Mesenchymal stem cell (in vitro differentiated cells and primary cell): ENCODE results near the gene PHLPP2.
A peak's percentile ranks its signal among the peaks of the same experiment; 100 is the strongest.

Experiments used
- DNase-seq: peaks from one replicate; pipeline ENCODE4 v3.0.0-alpha.2; 2013
- H2AFZ ChIP-seq: one replicate; pipeline ENCODE4 v1.6.1; 2013; ENCODE audit warnings: low read depth, mild to moderate bottlenecking, control low read depth, inconsistent platforms, low read length, moderate library complexity
- H2AK5ac ChIP-seq: 2 replicates; pipeline ENCODE4 v1.6.1; 2013; ENCODE audit warnings: low read length, moderate library complexity, mild to moderate bottlenecking, inconsistent platforms; ENCODE audit not compliant: severe bottlenecking
- H2BK120ac ChIP-seq: one replicate; pipeline ENCODE4 v1.6.1; 2013; ENCODE audit warnings: low read depth, mild to moderate bottlenecking, inconsistent platforms, low read length, moderate library complexity
- H2BK12ac ChIP-seq, 2 experiments: one replicate each; pipeline ENCODE4 v1.6.1; 2013; ENCODE audit warnings: inconsistent platforms in 2 of 2, low read length in 2 of 2, mild to moderate bottlenecking in 2 of 2, moderate library complexity in 2 of 2, control low read depth in 1 of 2
- H2BK15ac ChIP-seq: one replicate; pipeline ENCODE4 v1.6.1; 2013; ENCODE audit warnings: mild to moderate bottlenecking, low read depth, inconsistent platforms; ENCODE audit not compliant: poor library complexity, severe bottlenecking
- H2BK5ac ChIP-seq: 2 replicates; pipeline ENCODE4 v1.6.1; 2013; ENCODE audit warnings: low read depth, mild to moderate bottlenecking, low read length, control low read depth, inconsistent platforms; ENCODE audit not compliant: poor library complexity, severe bottlenecking
- H3K14ac ChIP-seq, 2 experiments: one replicate each; pipeline ENCODE4 v1.6.1; 2013; ENCODE audit warnings: inconsistent platforms in 2 of 2, low read length in 2 of 2, control low read depth in 1 of 2, mild to moderate bottlenecking in 1 of 2, moderate library complexity in 1 of 2
- H3K18ac ChIP-seq, 2 experiments: one replicate each; pipeline ENCODE4 v1.6.1; 2013; ENCODE audit warnings: inconsistent platforms in 2 of 2, low read length in 2 of 2, control low read depth in 1 of 2, low read depth in 1 of 2, mild to moderate bottlenecking in 1 of 2
- H3K23ac ChIP-seq, 2 experiments: one replicate each; pipeline ENCODE4 v1.6.1; 2013; ENCODE audit warnings: inconsistent platforms in 2 of 2, low read length in 2 of 2, mild to moderate bottlenecking in 2 of 2, moderate library complexity in 2 of 2, control low read depth in 1 of 2
- H3K27ac ChIP-seq: 2 replicates; pipeline ENCODE4 v1.5.1; 2013; ENCODE audit warnings: mild to moderate bottlenecking, moderate library complexity, low read length, control low read depth, inconsistent platforms; ENCODE audit not compliant: poor library complexity, severe bottlenecking
- H3K27me3 ChIP-seq, 2 experiments: 2 replicates each; pipeline versions ENCODE4 v1.6.1 to v1.7.0; 2013; ENCODE audit warnings: low read length in 2 of 2, mild to moderate bottlenecking in 2 of 2, moderate library complexity in 2 of 2, control low read depth in 1 of 2, inconsistent platforms in 1 of 2; ENCODE audit not compliant: control insufficient read depth in 1 of 2, insufficient read depth in 1 of 2
- H3K36me3 ChIP-seq, 2 experiments: 2 replicates each; pipeline versions ENCODE4 v1.6.1 to v1.7.0; 2013; ENCODE audit warnings: low read length in 2 of 2, control low read depth in 1 of 2, inconsistent platforms in 1 of 2, low read depth in 1 of 2, mild to moderate bottlenecking in 1 of 2; ENCODE audit not compliant: insufficient read depth in 2 of 2, control insufficient read depth in 1 of 2
- H3K4ac ChIP-seq, 2 experiments: one replicate each; pipeline ENCODE4 v1.6.1; 2013; ENCODE audit warnings: inconsistent platforms in 2 of 2, low read length in 2 of 2, mild to moderate bottlenecking in 2 of 2, moderate library complexity in 2 of 2, control low read depth in 1 of 2, low read depth in 1 of 2
- H3K4me1 ChIP-seq: 2 replicates; pipeline ENCODE4 v1.6.1; 2013; ENCODE audit warnings: low read depth, low read length, control low read depth; ENCODE audit not compliant: control insufficient read depth, insufficient read depth
- H3K4me2 ChIP-seq: 2 replicates; pipeline ENCODE4 v1.6.1; 2013; ENCODE audit warnings: low read length, mild to moderate bottlenecking, inconsistent platforms; ENCODE audit not compliant: poor library complexity, severe bottlenecking
- H3K4me3 ChIP-seq, 2 experiments: 2 replicates each; pipeline versions ENCODE4 v1.5.1 to v1.7.0; 2013; ENCODE audit warnings: low read length in 2 of 2, mild to moderate bottlenecking in 2 of 2, control low read depth in 1 of 2, low read depth in 1 of 2; ENCODE audit not compliant: insufficient read depth in 1 of 2
- H3K79me1 ChIP-seq: replicated peaks from 2 replicates; pipeline ENCODE4 v1.6.1; 2013; ENCODE audit warnings: mild to moderate bottlenecking, control low read depth, low read length, inconsistent platforms; ENCODE audit not compliant: poor library complexity, severe bottlenecking
- H3K9ac ChIP-seq: 2 replicates; pipeline ENCODE4 v1.7.0; 2013; ENCODE audit warnings: mild to moderate bottlenecking, low read length, moderate library complexity
- H3K9me3 ChIP-seq: 2 replicates; pipeline ENCODE4 v1.7.0; 2013; ENCODE audit warnings: mild to moderate bottlenecking, low read length; ENCODE audit not compliant: control insufficient read depth
- H4K8ac ChIP-seq: one replicate; pipeline ENCODE4 v1.6.1; 2013; ENCODE audit warnings: inconsistent platforms, mild to moderate bottlenecking, low read length, moderate library complexity
- H4K91ac ChIP-seq: one replicate; pipeline ENCODE4 v1.6.1; 2013; ENCODE audit warnings: mild to moderate bottlenecking, low read length, inconsistent platforms
- WGBS: methylation state at CpG from one replicate; pipeline ENCODE4 v1.1.7; 2013; ENCODE audit warnings: mixed read lengths; 5-methylcytosine and 5-hydroxymethylcytosine counted together

Gene PHLPP2

GRCh38 chr16:71627731-71628181 is 96.7 kb downstream of the PHLPP2 start:
- Histone ChIP-seq H3K9ac (no peak overlapping the region), H3K36me3 (no peaks in the 10 kb centered on the region), H2BK120ac (no peak overlapping the region), H3K23ac (no peak overlapping the region), H4K8ac (no peak overlapping the region), H3K4me1 (peaks cover 17% of the 10 kb centered on the region), H2BK15ac (no peak overlapping the region), H3K4ac (no peak overlapping the region), H4K91ac (no peak overlapping the region), H3K18ac (no peak overlapping the region), H2AK5ac (no peak overlapping the region), H3K9me3 (no peaks in the 10 kb centered on the region), H2BK12ac (no peak overlapping the region), H2AFZ (no peak overlapping the region), H3K4me2 (no peak overlapping the region), H3K27me3 (peaks cover 44 to 46% of the 10 kb centered on the region in 2 experiments), H3K4me3 (no peak overlapping the region), H2BK5ac (no peak overlapping the region), H3K79me1 (no peaks in the 10 kb centered on the region), H3K27ac (no peak overlapping the region), H3K14ac (no peak overlapping the region)
- no peak for DNase-seq
- 69% methylated on average over 7 of the region's 7 CpGs for WGBS

GRCh38 chr16:71626858-71627213 is 97.7 kb downstream of the PHLPP2 start:
- no peak overlapping the region for H2AK5ac ChIP-seq
- H3K9me3 ChIP-seq, result no peaks in the 10 kb centered on the region
- no peak overlapping the region for H2BK12ac ChIP-seq
- no peak overlapping the region for H2BK15ac ChIP-seq
- H3K27me3 ChIP-seq, result peaks cover 46 to 48% of the 10 kb centered on the region in 2 experiments
- no peak overlapping the region for H3K9ac ChIP-seq
- H2BK120ac ChIP-seq, result no peak overlapping the region
- H3K23ac ChIP-seq, result no peak overlapping the region
- H3K4me1 ChIP-seq, result peaks cover 17% of the 10 kb centered on the region
- no peak overlapping the region for H4K8ac ChIP-seq
- no peak for DNase-seq
- no peak overlapping the region for H3K4ac ChIP-seq
- H3K27ac ChIP-seq, result no peak overlapping the region
- no peak overlapping the region for H2AFZ ChIP-seq
- no peaks in the 10 kb centered on the region for H3K79me1 ChIP-seq
- H3K36me3 ChIP-seq, result no peaks in the 10 kb centered on the region
- no peak overlapping the region for H3K18ac ChIP-seq
- WGBS, result 24% methylated on average over 12 of the region's 13 CpGs
- no peak overlapping the region for H4K91ac ChIP-seq
- peak overlapping the region; percentile 80 for H3K4me2 ChIP-seq
- no peak overlapping the region for H2BK5ac ChIP-seq
- H3K14ac ChIP-seq, result no peak overlapping the region
- H3K4me3 ChIP-seq, result peak overlapping the region in 1 of 2 experiments; percentile 61

- Histone ChIP-seq H3K9ac (no peak within 1 kb of the TSS), H4K91ac (no peak within 1 kb of the TSS), H4K8ac (no peak within 1 kb of the TSS), H2BK120ac (no peak within 1 kb of the TSS), H3K27me3 (peaks cover 48 to 49% of the 10 kb centered on the region in 2 experiments), H2BK15ac (peak within 1 kb of the TSS; percentile 21), H3K36me3 (no peaks in the 10 kb centered on the region), H3K18ac (no peak within 1 kb of the TSS), H2AK5ac (no peak within 1 kb of the TSS), H3K4me1 (peaks cover 17% of the 10 kb centered on the region), H2BK12ac (no peak within 1 kb of the TSS), H3K4me2 (peak within 1 kb of the TSS; percentile 80), H3K23ac (peak within 1 kb of the TSS in 1 of 2 experiments; percentile 23), H3K14ac (no peak within 1 kb of the TSS), H2BK5ac (no peak within 1 kb of the TSS), H3K79me1 (no peaks in the 10 kb centered on the region), H3K9me3 (no peaks in the 10 kb centered on the region), H3K4me3 (peak within 1 kb of the TSS; percentile 48 to 61), H3K4ac (no peak within 1 kb of the TSS), H2AFZ (no peak within 1 kb of the TSS), H3K27ac (no peak within 1 kb of the TSS)
- under 1% methylated on average over 75 of the region's 98 CpGs for WGBS
- no peak for DNase-seq
Observed at GRCh38 chr16:71626018-71626857, 98.3 kb downstream of the PHLPP2 start, which contains the start of gene MARVELD3. Gene MARVELD3, plus strand, starts transcription at chr16:71626184. Its CDS starts 46 bp downstream, at chr16:71626230.

GRCh38 chr16:71625113-71625850 is 99.2 kb downstream of the PHLPP2 start:
- Histone ChIP-seq H3K4me2 (no peak overlapping the region), H2AK5ac (no peak overlapping the region), H2AFZ (no peak overlapping the region), H2BK5ac (no peak overlapping the region), H3K36me3 (no peaks in the 10 kb centered on the region), H3K4me3 (no peak overlapping the region), H3K79me1 (no peaks in the 10 kb centered on the region), H4K91ac (no peak overlapping the region), H2BK12ac (no peak overlapping the region), H3K23ac (no peak overlapping the region), H2BK15ac (no peak overlapping the region), H4K8ac (no peak overlapping the region), H3K4me1 (peaks cover 17% of the 10 kb centered on the region), H3K27ac (no peak overlapping the region), H2BK120ac (no peak overlapping the region), H3K14ac (no peak overlapping the region), H3K9me3 (no peaks in the 10 kb centered on the region), H3K18ac (no peak overlapping the region), H3K4ac (no peak overlapping the region), H3K9ac (no peak overlapping the region), H3K27me3 (peaks cover 52 to 58% of the 10 kb centered on the region in 2 experiments)
- 89% methylated on average over 6 of the region's 7 CpGs for WGBS
- DNase-seq, result no peak
